Stimulated activated CD8-positive, alpha-beta memory T cell treated with anti-CD3 and anti-CD28 coated beads, Interleukin-4, amount 100 ng/mL, for 24 hours (primary cell): Measurements from ENCODE around the gene KEL.

Experiments used
- DNase-seq: peaks from one replicate; pipeline ENCODE4 v3.0.0-alpha.2; 2020; ENCODE audit warnings: low read depth

Gene KEL

GRCh38 chr7:142960955-142961512 lies 1.1 kb downstream of the KEL start:
- no peak for DNase-seq

- no peak for DNase-seq
Measured at GRCh38 chr7:142959202-142959601, 3.0 kb downstream of the KEL start.

- DNase-seq: no peak
Measured at GRCh38 chr7:142957723-142958122, 4.4 kb downstream of the KEL start.

- no peak for DNase-seq
Measured at GRCh38 chr7:142956951-142957623, 5.1 kb downstream of the KEL start.

GRCh38 chr7:142954680-142955268 lies 7.4 kb downstream of the KEL start:
- no peak for DNase-seq

- no peak for DNase-seq
Measured at GRCh38 chr7:142950235-142950634, 11.9 kb downstream of the KEL start.

GRCh38 chr7:142948603-142949002 lies 13.6 kb downstream of the KEL start:
- DNase-seq: no peak

GRCh38 chr7:142945001-142945400 lies 17.2 kb downstream of the KEL start:
- DNase-seq: no peak

- no peak for DNase-seq
Measured at GRCh38 chr7:142943706-142944268, 18.4 kb downstream of the KEL start.

- no peak for DNase-seq
Measured at GRCh38 chr7:142942746-142943145, 19.4 kb downstream of the KEL start.

GRCh38 chr7:142941541-142941940 lies 20.6 kb downstream of the KEL start:
- DNase-seq: no peak

GRCh38 chr7:142940966-142941535 lies 21.1 kb downstream of the KEL start:
- no peak for DNase-seq

GRCh38 chr7:142939226-142939910 lies 22.8 kb downstream of the KEL start, which contains the start of gene LLCFC1:
LLCFC1 (plus strand) TSS chr7:142939484; CDS start chr7:142939622, 138 bp downstream.
- DNase-seq: no peak

- no peak for DNase-seq
Measured at GRCh38 chr7:142938611-142939010, 23.6 kb downstream of the KEL start.

GRCh38 chr7:142935941-142936565 lies 26.1 kb downstream of the KEL start:
- DNase-seq: no peak

- no peak for DNase-seq
Measured at GRCh38 chr7:142934056-142934455, 28.1 kb downstream of the KEL start.

- no peak for DNase-seq
Measured at GRCh38 chr7:142933624-142934023, 28.5 kb downstream of the KEL start, which contains the start of gene TRPV5. TRPV5 (minus strand) TSS chr7:142933746; CDS start chr7:142933459, 287 bp downstream.

- no peak for DNase-seq
Measured at GRCh38 chr7:142933092-142933475, 29.1 kb downstream of the KEL start.

GRCh38 chr7:142932386-142933091 lies 29.6 kb downstream of the KEL start:
- no peak for DNase-seq

GRCh38 chr7:142930126-142930730 lies 31.9 kb downstream of the KEL start:
- no peak for DNase-seq

- no peak for DNase-seq
Measured at GRCh38 chr7:142927949-142928348, 34.2 kb downstream of the KEL start.
